ENCODE results near the gene GCNA.

- no peak for TF ChIP-seq CTCF (conservative IDR thresholded peaks at IDR 0.05; ENCODE audit: low read depth, low read length)
- no peak for TF ChIP-seq EZH2 (IDR thresholded peaks at IDR 0.05; ENCODE audit: borderline replicate concordance, low read depth, low read length, poor library complexity, severe bottlenecking)
Measured at GRCh38 chrX:71573590-71573989, 4.6 kb upstream of the GCNA start.

All from A673 (cell line).